Endodermal cell (in vitro differentiated cells): ENCODE measurements around the gene CUEDC2. TPM values are rescaled to one million over a fixed set of nuclear protein-coding genes. Genes with fewer than 3 reads are reported as not detected.

Source experiments
- DNase-seq: peaks from one replicate; pipeline ENCODE4 v3.0.0-alpha.2; 2017
- H3K27ac ChIP-seq: 2 replicates; pipeline ENCODE4 v1.5.1; 2013; ENCODE audit warnings: mild to moderate bottlenecking, low read depth, low read length, moderate library complexity
- H3K27me3 ChIP-seq: 2 replicates; pipeline ENCODE4 v1.6.1; 2013; ENCODE audit warnings: mild to moderate bottlenecking, low read length, moderate library complexity; ENCODE audit not compliant: insufficient read depth, control insufficient read depth, poor library complexity, severe bottlenecking
- H3K36me3 ChIP-seq: 2 replicates; pipeline ENCODE4 v1.7.0; 2013; ENCODE audit warnings: mild to moderate bottlenecking, low read length, moderate library complexity; ENCODE audit not compliant: control insufficient read depth, insufficient read depth
- H3K4me1 ChIP-seq: one replicate; pipeline ENCODE4 v1.7.0; 2013; ENCODE audit warnings: low read length; ENCODE audit not compliant: control insufficient read depth, insufficient read depth
- H3K4me3 ChIP-seq: 2 replicates; pipeline ENCODE4 v1.5.1; 2013; ENCODE audit warnings: mild to moderate bottlenecking, low read length, moderate library complexity
- H3K9ac ChIP-seq: 2 replicates; pipeline ENCODE4 v1.6.1; 2013; ENCODE audit warnings: mild to moderate bottlenecking, low read length, moderate library complexity; ENCODE audit not compliant: poor library complexity, severe bottlenecking; ENCODE audit errors: extremely low read depth
- H3K9me3 ChIP-seq: 2 replicates; pipeline ENCODE4 v1.6.1; 2013; ENCODE audit warnings: mild to moderate bottlenecking, low read length, moderate library complexity; ENCODE audit not compliant: control insufficient read depth
- H3K27ac Mint-ChIP-seq: 2 replicates; pipeline ENCODE4 v1.8.0; 2020; ENCODE audit warnings: mixed read lengths
- H3K27me3 Mint-ChIP-seq: 2 replicates; pipeline ENCODE4 v1.8.0; 2021; ENCODE audit warnings: mild to moderate bottlenecking, mixed read lengths; ENCODE audit not compliant: insufficient read depth
- H3K36me3 Mint-ChIP-seq: 2 replicates; pipeline ENCODE4 v1.8.0; 2020; ENCODE audit warnings: low read depth, mixed read lengths
- H3K4me1 Mint-ChIP-seq: 2 replicates; pipeline ENCODE4 v1.8.0; 2020; ENCODE audit warnings: mixed read lengths
- H3K4me3 Mint-ChIP-seq: 2 replicates; pipeline ENCODE4 v1.8.0; 2020; ENCODE audit warnings: mild to moderate bottlenecking, moderate library complexity, mixed read lengths
- H3K9me3 Mint-ChIP-seq: 2 replicates; pipeline ENCODE4 v1.8.0; 2020; ENCODE audit warnings: mild to moderate bottlenecking, mixed read lengths
- WGBS, 2 experiments: methylation state at CpG; one replicate each; pipeline versions ENCODE4 v1.1.5 to v1.1.7; 2013; ENCODE audit warnings: missing lambda C conversion rate in 2 of 2, mixed read lengths in 1 of 2; ENCODE audit not compliant: insufficient coverage in 1 of 2, insufficient read length in 1 of 2; 5-methylcytosine and 5-hydroxymethylcytosine counted together
- long read RNA-seq, 4 experiments: library from polyadenylated mRNA in 2 of 4; library from RNA in 1 of 4; library from capped mRNA in 1 of 4; stranded (forward) in 3 of 4; unstranded in 1 of 4; transcript quantifications; one replicate each; pipeline ENCODE4 v2.0.0, GENCODE V29; 2020 to 2021; ENCODE audit warnings: inconsistent platforms in 1 of 4
- polyA plus RNA-seq, 2 experiments: library from polyadenylated mRNA; stranded (reverse); fragments of 50-300 nt; gene quantifications; one replicate each; pipeline ENCODE4 v1.2.3, GENCODE V29; 2013
- total RNA-seq, 2 donors: library from RNA; stranded (reverse); fragmentation: NEBNext Ultra II Directional in 1 of 2; extraction: Animal tissue kit (Norgen Biotek cat#: 25700) in 1 of 2; gene quantifications; 2 replicates in 1 of 2; 3 replicates in 1 of 2; pipeline ENCODE4 v1.2.1, GENCODE V29; 2021
- TF ChIP-seq, protein P1 (sequence below): fragments of 200-600 bp; sonication (generic); conservative IDR thresholded peaks from 2 replicates; pipeline ENCODE4 v1.5.0; 2021; ENCODE audit warnings: antibody characterized with exemption, mild to moderate bottlenecking

Gene CUEDC2, protein sequence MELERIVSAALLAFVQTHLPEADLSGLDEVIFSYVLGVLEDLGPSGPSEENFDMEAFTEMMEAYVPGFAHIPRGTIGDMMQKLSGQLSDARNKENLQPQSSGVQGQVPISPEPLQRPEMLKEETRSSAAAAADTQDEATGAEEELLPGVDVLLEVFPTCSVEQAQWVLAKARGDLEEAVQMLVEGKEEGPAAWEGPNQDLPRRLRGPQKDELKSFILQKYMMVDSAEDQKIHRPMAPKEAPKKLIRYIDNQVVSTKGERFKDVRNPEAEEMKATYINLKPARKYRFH
- 10 to 100 TPM; 51.7 to 82.9 TPM for total RNA-seq
- 103 TPM for polyA plus RNA-seq (2013, experiment 1 of 2)
- polyA plus RNA-seq (2013, experiment 2 of 2) = 91.7 TPM
- long read RNA-seq, experiment 1, transcript CUEDC2-201 (9 exons, 1,191 nt) = major isoform, 25 of 51 reads
- long read RNA-seq, experiment 1, partial matches to known transcripts = 21 of 51 reads
- long read RNA-seq, experiment 1, other reads (novel, unspliced or antisense) = 5 of 51 reads
- long read RNA-seq, experiment 2, transcript CUEDC2-201 (9 exons, 1,191 nt) = major isoform, 101 of 124 reads
- long read RNA-seq, experiment 2, partial matches to known transcripts = 3 of 124 reads
- long read RNA-seq, experiment 2, other reads (novel, unspliced or antisense) = 20 of 124 reads
- long read RNA-seq, experiment 3, transcript CUEDC2-201 (9 exons, 1,191 nt) = major isoform, 143 of 173 reads
- long read RNA-seq, experiment 3, partial matches to known transcripts = 3 of 173 reads
- long read RNA-seq, experiment 3, other reads (novel, unspliced or antisense) = 27 of 173 reads
- long read RNA-seq, experiment 4, transcript CUEDC2-201 (9 exons, 1,191 nt) = major isoform, 330 of 369 reads
- long read RNA-seq, experiment 4, partial matches to known transcripts = 6 of 369 reads
- long read RNA-seq, experiment 4, other reads (novel, unspliced or antisense) = 33 of 369 reads

DNA sequence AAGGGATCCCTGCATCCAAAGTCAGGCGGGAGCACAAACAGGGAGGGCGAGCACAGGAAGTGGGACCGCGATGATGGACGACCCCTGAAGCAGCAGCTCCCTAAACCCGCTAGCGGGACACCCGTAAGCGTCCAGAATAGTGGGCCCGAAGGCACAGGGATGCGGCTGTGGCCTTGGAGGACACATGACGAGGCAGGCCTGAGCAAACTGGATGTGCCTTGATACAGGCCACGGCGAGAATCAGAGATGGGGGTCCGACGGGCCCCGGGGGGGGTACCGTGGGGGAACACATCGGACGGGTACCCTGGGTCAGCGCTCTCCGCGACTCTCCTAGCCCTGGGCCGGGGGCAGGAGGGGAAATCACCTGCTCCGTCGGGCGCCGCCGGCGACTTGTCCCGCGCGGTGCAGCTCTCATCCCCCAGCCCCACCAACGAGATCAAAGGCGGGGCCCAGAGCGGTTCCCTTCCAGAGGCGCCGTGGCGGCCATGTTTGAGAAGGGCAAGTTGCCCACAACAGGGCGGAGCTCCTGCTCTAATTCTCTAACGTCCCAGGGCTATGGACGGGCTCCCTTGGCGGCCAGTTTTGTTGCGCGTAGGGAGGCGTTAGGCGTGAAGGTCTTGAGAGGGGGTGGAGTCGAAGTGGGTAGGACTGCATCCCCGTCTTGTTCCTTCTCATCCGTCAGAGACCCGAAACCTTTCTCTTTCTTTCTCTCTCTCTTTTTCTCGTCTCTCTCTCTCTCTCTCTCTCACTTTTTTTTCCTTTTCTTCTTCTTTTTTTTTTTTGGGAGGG, at the start of gene CUEDC2:
CUEDC2 (minus strand) TSS at position 413 of the 789 bp plus-strand sequence. CDS start 7,386 bp downstream, outside the sequence.
- H3K27me3 Mint-ChIP-seq = peaks cover 47% of the 10 kb centered on the region
- peak within 1 kb of the TSS; percentile 72 for H3K27ac ChIP-seq

DNA sequence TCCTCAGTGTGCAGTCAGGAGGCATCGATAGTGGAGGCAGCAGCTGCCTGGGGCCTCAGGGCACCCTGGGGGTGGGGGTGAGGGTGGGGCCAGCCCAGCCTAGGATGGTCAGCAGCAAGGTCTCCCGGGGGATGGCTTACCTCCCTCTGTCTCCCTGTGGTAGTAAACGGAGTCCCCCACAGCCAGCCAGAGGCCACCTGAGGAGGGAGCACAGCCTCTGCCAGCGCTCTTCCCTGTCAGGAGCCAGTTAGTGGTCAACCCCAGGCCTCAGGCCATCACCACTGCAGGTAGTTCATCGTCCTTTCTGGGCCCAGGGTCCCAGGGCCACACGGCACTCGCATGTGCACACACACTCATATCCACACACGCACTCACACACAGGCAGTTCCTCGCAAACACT, 48.0 kb upstream of the CUEDC2 start:
- H3K9ac ChIP-seq = no peak overlapping the region
- no peaks in the 10 kb centered on the region for H3K27me3 Mint-ChIP-seq
- H3K9me3 ChIP-seq = no peaks in the 10 kb centered on the region
- no peak for DNase-seq
- no peaks in the 10 kb centered on the region for H3K27me3 ChIP-seq
- H3K4me1 Mint-ChIP-seq = no peaks in the 10 kb centered on the region
- H3K9me3 Mint-ChIP-seq = no peaks in the 10 kb centered on the region
- 88 to 91% methylated on average over 2 to 9 of the region's 9 CpGs for WGBS, 2 experiments
- H3K27ac ChIP-seq = no peak overlapping the region
- TF ChIP-seq, protein P1, sequence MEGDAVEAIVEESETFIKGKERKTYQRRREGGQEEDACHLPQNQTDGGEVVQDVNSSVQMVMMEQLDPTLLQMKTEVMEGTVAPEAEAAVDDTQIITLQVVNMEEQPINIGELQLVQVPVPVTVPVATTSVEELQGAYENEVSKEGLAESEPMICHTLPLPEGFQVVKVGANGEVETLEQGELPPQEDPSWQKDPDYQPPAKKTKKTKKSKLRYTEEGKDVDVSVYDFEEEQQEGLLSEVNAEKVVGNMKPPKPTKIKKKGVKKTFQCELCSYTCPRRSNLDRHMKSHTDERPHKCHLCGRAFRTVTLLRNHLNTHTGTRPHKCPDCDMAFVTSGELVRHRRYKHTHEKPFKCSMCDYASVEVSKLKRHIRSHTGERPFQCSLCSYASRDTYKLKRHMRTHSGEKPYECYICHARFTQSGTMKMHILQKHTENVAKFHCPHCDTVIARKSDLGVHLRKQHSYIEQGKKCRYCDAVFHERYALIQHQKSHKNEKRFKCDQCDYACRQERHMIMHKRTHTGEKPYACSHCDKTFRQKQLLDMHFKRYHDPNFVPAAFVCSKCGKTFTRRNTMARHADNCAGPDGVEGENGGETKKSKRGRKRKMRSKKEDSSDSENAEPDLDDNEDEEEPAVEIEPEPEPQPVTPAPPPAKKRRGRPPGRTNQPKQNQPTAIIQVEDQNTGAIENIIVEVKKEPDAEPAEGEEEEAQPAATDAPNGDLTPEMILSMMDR = no peak
- no peak overlapping the region for H3K4me3 Mint-ChIP-seq
- peaks cover 55% of the 10 kb centered on the region for H3K36me3 Mint-ChIP-seq
- H3K4me3 ChIP-seq = no peak overlapping the region
- no peaks in the 10 kb centered on the region for H3K4me1 ChIP-seq
- H3K36me3 ChIP-seq = peaks cover 70% of the 10 kb centered on the region
- no peak overlapping the region for H3K27ac Mint-ChIP-seq

More for the DNA sequence above, at the start of gene CUEDC2:
- Histone ChIP-seq H3K4me3 (peak within 1 kb of the TSS; percentile 97), H3K27me3 (peaks cover 32% of the 10 kb centered on the region), H3K9me3 (no peaks in the 10 kb centered on the region), H3K4me1 (peaks cover 9% of the 10 kb centered on the region), H3K36me3 (peaks cover 4% of the 10 kb centered on the region), H3K9ac (peak within 1 kb of the TSS; percentile 79)
- DNase-seq = peak; percentile 99
- Mint-ChIP-seq H3K4me3 (peak within 1 kb of the TSS; percentile 88), H3K4me1 (peaks cover 16% of the 10 kb centered on the region), H3K9me3 (no peaks in the 10 kb centered on the region), H3K27ac (peak within 1 kb of the TSS; percentile 88), H3K36me3 (peaks cover 2% of the 10 kb centered on the region)
- WGBS, 2 experiments = 1 to 2% methylated on average over 24 to 52 of the region's 52 CpGs
- TF ChIP-seq, protein P1 = no peak

DNA sequence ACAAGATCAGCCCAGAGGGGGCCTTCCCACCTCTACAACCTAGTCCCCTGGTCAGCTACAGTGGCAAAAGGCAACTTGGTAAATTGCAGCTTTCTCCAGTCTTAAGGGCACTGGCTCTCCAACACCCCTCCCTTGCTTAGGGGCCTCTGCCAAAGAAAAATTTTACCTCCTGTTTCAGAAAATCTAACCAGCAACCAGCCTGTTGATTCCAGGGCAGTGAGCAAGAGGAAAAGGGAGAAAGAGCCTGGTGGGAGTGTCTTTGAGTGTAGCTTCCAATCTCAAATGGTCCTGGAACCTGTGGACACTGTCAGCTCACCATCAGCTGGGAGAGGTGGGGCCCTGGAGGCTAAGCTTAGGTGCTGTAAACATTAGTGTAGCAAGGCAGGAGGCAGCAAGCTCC, 47.3 kb upstream of the CUEDC2 start:
- H3K27me3 ChIP-seq = no peaks in the 10 kb centered on the region
- no peak overlapping the region for H3K27ac Mint-ChIP-seq
- TF ChIP-seq, protein P1 = no peak

More for the DNA sequence above, 47.3 kb upstream of the CUEDC2 start:
- H3K9me3 ChIP-seq = no peaks in the 10 kb centered on the region
- Mint-ChIP-seq H3K36me3 (peaks cover 51% of the 10 kb centered on the region), H3K4me3 (no peak overlapping the region), H3K9me3 (no peaks in the 10 kb centered on the region), H3K4me1 (no peaks in the 10 kb centered on the region), H3K27me3 (no peaks in the 10 kb centered on the region)
- H3K4me3 ChIP-seq = no peak overlapping the region
- DNase-seq = no peak
- H3K36me3 ChIP-seq = peaks cover 63% of the 10 kb centered on the region
- no peaks in the 10 kb centered on the region for H3K4me1 ChIP-seq
- no peak overlapping the region for H3K9ac ChIP-seq
- H3K27ac ChIP-seq = no peak overlapping the region
